GM19324 (cell line): ENCODE measurements around the gene HAP1.
A peak's percentile ranks its signal among the peaks of the same experiment; 100 is the strongest.

Experiments
- ATAC-seq: cut with Tn5 transposase; IDR thresholded peaks from one replicate; pipeline ENCODE4 v1.9.1; 2021; ENCODE audit warnings: mild to moderate bottlenecking, moderate library complexity; ENCODE audit not compliant: unreplicated experiment, low FRiP score

The HAP1 gene

DNA sequence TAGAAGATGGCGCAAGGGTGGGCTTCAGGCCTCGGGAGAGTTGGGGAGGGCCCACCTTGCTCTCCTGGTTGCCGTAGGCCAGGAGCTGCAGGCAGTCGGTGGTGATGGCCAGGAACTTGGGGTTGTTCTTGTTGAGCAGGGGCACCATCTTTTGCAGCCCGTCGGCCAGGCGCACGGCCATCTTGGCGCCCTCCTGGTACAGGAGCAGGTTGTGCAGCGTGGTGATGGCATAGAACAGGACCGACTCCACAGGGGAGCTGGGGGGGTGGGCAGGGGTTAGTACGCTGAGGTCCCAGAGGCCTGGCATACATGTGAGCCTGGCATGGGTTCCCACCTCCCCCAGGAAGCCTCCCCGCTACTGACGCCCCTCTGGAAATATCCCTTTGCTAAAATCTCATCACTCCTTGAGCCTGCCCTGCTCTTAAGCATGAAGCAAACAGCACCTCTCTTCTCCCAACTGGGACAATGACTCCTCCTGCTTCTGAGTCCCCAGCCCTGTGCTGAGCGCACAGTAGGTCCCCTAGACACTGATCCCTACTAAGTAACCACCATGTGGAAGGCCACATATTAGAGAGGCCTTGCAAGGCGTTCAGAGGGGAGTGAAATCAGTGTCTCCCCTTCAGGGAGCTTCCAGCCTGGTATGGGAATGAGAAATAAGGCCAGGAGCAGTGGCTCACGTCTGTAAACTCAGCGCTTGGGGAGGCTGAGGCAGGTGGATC, 33.0 kb upstream of the HAP1 start:
- ATAC-seq, result no peak

DNA sequence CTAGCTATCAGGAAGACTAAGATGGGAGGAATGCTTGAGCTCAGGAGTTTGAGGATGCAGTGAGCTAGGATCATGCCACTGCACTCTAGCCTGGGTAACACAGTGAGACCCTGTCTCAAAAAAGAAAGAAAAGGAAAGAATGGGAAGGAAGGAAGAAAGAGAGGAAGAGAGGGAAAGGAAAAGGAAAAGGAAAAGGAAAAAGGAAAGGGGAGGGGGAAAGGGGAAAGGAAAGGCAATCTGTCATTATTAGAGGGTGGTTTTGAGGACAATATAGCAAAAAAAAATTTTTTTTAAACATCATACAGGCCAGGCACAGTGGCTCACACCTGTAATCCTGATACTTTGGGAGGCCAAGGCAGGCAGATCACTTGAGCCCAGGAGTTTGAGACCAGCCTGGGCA, 31.7 kb upstream of the HAP1 start:
- no peak for ATAC-seq

DNA sequence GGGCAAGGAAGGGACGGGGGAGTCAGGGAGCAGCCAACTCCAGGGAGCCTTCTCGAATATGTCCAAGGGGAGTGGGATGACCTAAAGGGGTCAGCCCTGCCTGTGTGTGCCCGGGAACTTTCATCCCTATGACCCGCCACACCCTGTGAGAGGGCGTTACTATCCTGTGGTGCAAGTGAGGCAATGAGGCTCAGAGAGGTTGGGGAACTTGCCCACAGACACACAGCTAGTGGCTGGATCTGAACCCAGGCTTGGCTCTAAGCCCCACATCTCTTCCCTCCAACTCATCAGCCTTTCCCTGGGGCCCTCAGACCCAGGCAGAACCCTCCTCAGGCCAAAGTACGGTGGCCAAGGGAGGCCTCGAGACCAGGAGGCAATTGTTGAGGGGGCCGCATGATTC, 28.9 kb upstream of the HAP1 start:
- ATAC-seq, result no peak

DNA sequence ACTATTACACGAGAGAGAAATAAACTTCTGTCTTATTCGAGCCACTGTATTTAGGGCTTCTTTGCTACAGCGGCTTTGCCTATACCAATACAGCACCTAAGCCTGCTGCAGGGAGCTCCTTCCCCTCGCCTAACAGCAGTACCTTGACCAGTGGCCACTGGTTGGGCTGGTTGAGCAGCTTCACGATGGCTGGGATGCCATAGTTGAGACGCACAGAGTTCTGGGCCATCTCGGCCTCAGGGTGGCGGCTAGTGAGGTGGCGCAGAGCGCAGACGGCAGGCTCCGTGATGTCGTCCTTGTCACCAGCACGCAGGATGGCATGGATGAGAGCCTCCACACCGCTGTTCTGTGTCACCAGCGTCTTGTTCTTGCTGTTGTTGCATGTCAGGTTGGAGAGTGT, 28.4 kb upstream of the HAP1 start:
- no peak for ATAC-seq

DNA sequence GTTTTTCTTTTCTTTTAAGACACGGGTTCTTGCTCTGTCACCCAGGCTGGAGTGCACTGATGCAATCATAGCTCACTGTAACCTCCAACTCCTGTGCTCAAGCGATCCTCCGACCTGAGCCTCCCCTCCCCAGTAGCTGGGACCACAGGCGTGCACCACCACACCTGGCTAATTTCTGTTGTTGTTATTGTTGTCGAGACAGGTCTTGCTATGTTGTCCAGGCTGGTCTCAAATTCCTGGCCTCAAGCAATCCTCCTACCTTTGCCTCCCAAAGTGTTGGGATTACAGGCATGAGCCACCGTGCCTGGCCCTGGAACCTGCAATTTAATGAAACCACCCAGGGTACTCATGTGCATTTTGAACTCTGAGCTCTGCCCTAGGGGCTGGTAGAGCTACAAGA, 27.9 kb upstream of the HAP1 start:
- no peak for ATAC-seq

DNA sequence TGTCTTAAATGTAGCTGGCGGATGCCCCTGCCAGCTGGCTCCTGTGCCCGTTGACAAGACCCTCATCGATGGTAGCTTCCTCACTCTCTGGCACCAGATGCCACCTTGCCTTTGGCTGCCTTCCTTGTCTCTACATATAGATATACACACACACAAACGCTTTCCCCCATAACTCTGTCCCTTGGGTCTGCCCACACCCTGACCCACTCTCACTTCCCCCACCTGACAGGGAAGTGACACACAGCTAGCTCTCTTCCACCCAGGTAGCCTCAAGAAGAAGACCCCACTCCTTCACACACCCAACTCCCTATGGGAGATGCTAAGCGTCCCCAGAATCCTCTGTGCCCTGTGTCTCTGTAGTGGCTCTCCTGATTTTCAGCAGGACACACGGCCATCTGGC, 26.4 kb upstream of the HAP1 start:
- no peak for ATAC-seq

DNA sequence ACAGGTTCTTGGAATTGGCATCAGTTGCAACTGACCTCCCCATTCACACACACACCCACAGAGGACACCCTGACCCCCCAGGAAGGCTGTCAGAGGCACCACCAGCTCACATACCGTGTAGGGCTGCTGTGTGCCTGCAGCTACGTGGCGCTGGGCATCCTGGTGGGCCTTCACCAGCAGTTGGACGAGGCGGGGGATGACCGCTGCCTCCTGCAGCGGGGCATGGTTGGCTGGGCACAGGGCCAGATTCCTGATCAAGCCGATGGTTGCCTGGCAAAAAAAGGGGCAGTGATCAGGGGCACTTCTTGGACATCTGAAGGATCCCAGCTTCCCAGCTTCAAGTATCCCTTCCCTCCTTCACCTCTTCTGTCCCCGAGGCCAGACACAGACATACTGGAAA, 24.2 kb upstream of the HAP1 start:
- no peak for ATAC-seq

DNA sequence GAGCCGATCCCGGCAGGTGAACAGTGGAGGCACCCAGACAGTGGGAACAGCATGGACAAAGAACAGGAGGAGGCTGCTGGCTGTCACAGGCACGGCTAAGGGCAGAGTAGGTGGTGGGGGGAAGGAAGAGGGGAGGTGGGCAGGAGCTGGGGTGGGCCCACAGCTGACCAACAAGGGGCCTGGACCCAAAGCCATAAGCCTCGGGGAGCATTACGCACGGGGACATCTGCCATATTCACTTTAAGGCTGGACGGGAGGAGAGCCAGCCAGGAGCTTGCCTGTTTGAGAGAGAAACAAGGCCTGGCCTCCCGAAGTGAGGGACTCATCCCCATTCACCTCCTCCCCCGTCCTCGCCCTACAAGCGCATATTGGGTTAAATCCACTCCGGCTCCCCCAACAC, 19.6 kb upstream of the HAP1 start:
- ATAC-seq, result no peak

DNA sequence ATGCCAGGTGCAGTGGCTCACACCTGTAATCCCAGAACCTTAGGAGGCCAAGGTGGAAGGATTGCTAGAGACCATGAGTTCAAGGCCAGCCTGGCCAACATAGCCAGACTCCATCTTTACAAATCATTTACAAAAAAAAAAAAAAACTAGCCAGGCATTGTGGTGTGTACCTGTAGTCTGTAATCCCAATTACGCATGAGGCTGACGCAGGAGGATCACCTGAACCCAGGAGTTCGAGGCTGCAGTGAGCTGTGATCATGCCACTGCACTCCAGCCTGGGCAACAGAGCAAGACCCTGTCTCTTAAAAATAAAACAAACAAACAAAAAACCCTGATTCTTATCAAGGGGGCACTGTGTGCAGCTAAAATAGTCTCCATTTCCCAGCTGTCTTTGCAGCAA, 16.8 kb upstream of the HAP1 start:
- ATAC-seq, result no peak

DNA sequence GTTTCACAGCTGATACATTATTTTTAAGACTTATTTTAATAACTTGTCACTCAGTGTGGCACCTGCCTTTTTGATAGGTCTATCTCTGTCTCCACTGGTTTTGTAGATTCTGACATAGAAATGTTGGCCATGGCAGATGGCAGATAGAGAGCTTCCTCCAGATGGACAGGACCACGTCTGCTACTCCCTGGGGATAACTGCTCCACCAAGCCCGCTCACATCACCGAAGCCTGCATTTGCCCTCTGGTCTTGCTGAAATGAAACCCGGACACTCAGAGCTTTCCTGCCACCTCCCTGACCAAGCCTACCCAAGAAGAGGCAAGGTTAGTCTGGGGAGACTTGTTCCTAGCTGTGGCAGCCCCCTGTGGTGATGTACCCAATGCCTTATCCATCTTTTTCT, 16.4 kb upstream of the HAP1 start:
- ATAC-seq, result no peak

DNA sequence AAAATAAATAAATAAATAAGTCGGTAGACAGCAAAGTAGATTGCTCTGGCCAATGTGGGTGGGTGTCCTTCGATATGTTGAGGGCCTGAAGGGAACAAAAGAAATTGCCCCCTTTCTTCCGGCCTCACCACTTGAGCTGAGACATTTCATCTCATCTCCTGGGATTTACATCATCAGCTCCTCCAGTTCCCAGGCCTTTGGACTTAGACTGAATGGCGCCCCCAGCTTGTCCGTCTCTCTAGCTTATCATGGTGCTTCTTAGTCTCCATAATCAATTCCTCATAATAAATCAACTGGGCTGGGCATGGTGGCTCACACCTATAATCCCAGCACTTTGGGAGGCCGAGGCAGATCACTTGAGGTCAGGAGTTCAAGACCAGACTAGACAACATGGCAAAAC, 13.8 kb upstream of the HAP1 start:
- ATAC-seq, result no peak

DNA sequence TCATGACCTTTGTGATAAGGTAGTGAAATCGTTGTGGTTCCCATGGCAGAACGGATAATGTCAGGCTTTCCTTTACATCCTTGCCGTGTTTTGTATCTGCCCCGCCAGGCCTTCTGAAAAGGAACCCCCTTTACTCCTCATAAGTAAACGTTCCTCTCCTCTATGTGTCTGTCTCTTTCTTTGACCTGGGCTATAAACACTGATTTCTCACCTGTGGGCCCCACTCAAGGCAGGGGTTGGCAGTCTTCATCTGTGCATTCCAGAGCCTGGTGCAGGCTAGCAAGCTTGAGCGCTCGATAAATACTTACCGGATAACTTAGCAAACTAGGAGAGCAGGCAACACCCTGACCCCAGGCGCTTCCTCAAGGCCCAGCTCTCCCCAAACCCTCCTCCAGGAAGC, 7.3 kb upstream of the HAP1 start:
- ATAC-seq, result no peak

DNA sequence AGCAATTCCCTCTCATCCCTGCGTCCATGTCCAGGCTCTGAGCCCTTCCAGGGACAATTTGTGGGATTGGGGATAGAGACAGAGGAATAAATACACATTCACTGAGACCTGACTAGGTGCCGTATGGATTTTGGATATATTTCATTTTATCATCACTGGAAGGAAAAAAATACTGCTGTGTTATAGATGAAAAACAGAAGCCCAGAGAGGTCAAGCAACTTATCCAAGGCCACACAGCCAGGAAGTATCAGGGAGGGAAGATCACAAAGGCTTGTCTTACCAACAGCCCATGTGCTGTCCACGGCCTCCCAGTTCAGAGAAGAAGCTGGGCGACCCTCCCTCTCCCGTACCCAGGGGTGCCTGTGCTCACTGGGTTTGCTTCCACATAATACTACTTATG, 6.1 kb upstream of the HAP1 start:
- no peak for ATAC-seq

DNA sequence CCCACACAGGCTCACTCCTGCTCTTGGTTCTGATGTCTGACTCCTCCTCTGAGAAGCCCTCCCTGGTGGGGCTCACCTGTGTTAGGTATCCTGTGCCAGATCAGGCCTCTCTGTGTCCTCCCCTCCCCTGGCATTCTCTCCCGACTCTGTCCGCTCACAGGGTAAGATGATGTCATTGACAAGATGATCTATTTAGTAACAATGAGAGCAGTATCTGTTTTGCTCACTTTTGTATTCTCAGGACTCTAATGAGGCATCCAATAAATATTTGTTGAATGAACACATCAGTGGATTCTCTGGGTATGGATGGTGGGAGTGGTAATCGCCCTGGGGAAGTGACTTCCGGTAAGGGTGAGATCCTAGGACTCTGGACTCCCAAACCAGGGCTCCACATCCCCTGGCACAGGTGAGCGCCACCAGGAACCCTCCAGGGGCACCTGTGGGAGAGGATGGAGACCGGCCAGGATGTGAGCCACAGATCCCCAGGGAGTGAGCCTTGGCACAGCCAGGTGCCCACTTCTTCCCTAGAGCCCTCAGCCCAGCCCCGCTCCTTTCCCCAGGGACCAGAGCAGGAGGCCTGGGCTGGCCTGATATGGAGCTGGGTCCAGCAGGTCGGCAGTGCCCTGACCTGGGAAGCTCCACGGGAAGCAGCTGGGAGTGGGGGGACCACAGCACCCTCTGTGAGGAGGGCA, 5.4 kb upstream of the HAP1 start:
- no peak for ATAC-seq

DNA sequence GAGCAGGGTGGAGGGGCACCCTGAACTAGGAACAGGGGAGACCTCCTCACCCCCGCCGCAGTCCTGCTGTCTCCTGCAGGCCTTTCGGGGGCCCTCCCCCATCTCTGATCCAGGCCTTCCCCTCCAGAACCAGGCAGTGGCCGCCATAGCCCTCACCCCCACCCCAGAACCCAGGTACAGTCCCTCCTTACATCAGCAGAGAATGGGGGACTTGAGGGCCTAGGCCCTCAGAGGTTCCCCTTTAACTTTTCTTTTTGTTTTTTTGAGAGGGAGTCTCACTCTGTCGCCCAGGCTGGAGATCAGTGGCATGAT, 4.3 kb upstream of the HAP1 start:
- no peak for ATAC-seq

DNA sequence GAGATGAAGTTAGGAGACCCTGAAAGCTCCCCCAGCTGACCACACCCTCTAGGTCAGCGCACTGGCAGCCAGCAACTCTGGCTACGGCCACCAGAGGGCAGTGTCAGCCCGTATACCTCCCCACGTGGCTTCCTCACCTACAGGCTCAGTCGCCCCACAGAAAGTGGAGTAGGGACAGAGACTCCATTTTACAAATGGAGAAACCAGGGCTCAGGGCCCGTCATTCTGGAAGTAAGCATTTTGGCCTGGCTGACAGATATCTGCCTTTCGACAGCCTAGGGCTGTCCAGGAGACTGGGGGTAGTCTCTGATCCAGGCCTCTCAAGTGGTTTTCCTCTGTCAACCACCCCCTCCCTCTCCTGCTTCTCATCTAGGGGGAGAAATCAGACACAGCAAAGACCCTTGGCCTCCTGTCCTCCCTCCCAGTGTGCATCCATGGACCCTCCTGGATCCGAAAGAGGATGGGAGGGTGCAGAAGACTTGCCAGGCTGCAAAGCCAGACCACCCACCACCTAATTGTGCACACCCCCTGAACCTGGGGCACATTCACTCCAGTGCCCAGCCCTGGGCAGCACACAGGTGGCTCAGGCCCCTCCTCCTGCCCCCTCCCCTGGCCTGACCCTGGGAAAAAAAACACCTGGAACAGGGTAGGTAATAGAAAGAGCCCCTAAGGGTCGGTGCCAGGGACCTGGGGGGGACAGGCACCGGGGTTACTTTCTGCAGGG, 3.8 kb upstream of the HAP1 start:
- ATAC-seq, result peak; percentile 70

DNA sequence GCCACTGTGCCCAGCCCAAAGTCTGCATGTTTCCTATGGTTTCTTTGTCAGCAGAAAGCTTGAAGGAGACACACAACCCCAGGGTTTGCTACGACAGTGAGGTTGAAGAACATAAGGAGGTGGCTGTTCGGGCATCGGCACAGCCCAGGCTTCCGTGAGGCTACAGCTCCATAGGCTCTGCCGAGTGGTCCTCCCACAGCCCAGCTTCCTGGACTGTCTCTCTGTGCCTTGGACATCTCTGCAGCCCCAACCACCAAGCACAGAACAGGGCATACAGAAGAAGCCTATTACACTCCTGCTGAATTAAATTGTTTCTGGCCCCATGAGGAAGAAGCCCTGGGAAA, 3.2 kb upstream of the HAP1 start:
- no peak for ATAC-seq

DNA sequence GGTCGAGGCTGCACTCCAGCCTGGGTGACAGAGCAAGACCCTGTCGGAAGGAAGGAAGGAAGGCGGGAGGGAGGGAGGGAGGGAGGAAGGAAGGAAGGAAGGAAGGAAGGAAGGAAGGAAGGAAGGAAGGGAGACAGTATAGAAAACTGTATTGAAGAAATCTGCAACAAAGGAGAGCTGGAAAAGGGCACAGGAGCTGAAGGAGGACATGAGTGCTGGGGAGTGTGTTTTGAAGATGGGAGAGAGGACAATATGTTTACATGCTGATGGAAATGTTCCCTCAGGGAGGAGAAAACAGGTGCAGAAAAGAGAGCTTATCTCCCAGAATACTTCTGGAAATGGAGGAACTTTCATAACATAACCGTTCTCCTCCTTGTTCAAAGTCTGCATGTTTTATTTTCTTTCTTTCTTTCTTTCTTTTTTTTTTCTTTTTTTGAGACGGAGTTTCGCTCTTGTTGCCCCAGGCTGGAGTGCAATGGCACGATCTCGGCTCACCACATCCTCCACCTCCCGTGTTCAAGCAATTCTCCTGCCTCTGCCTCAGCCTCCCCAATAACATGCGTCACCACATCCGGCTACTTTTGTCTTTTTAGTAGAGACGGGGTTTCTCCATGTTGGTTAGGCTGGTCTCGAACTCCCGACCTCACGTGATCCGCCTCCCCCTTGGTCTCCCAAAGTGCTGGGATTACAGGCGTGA, 2.7 kb upstream of the HAP1 start:
- ATAC-seq, result no peak

DNA sequence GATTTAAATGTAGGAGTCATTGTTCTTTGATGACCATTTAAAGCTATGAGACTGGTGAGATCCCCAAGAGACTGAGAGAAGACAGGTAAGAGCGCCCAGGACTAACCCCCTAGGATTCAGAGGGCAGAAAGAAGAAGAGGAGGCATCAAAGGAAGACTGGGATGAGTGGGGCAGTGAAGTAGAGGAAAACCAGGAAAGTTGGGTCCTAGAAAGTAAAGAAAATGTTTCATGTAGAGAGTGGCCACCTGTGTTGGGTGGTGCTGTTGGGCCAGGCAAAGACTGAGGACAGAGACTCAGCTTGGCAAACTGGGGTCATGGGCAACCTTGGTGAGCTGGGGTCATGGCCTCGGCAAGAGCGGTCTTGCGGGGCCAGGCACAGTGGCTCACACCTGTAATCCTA, 1.3 kb upstream of the HAP1 start:
- no peak for ATAC-seq

DNA sequence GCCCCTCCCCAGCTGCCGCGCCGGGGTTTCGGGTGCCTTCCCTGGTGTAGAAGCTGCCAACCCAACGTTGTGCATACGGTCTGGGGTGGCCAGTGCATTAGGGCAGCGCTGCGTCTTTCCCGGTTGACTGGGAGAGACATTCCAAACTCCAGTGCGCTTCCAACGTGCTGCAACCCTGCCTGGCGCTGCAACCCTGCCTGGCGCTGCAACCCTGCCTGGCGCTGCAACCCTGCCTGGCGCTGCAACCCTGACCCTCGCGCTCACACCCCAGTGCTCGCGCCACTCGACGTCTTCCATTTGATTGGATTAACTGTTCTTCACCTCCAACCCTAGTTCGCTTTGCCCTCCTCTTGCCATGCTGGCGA, 488 bp upstream of the HAP1 start:
- no peak for ATAC-seq

DNA sequence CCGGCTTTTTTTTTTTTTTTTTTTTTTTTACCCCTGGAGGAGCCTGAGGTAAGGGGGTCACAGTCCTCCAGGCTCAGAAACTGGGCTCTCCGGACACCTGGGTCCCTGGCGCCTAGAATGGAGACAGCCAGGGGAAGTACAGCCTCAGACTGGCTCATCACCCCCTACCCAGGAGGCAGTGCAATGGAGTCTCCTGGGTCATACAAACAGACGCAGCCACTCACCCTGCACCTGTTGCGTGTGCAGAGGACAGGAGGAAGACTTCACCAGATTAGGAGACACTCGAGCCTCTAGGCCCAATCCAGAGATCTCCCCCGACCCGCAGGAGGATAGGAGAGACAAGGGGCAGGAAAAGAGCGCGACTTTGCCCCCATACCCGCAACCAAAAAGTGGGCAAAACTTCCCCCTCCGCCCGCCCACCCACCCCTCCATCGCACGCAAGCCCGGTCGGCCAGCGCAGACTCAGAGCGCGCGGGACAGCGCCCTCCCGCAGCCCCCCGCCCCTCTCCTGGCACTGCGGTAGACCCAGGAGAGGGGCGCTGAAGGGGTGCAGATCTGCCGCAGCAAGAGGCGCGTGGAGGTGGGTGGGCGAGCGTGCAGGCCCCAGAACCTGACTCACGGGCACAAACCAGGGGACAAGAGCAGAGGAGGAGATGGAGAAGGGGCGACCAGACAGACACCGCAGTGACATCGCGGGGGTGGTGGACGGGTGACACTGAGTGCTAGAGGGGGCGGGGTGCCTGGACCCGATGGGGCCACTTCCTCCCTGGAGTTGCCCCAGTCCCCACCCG, 900 bp downstream of the HAP1 start:
- no peak for ATAC-seq
